ENCODE measurements around the gene AXIN1. TPM values are rescaled to one million over a fixed set of nuclear protein-coding genes. Genes with fewer than 3 reads are reported as not detected.

Gene AXIN1
- total RNA-seq, 1 donor, result 13.4 TPM

DNA sequence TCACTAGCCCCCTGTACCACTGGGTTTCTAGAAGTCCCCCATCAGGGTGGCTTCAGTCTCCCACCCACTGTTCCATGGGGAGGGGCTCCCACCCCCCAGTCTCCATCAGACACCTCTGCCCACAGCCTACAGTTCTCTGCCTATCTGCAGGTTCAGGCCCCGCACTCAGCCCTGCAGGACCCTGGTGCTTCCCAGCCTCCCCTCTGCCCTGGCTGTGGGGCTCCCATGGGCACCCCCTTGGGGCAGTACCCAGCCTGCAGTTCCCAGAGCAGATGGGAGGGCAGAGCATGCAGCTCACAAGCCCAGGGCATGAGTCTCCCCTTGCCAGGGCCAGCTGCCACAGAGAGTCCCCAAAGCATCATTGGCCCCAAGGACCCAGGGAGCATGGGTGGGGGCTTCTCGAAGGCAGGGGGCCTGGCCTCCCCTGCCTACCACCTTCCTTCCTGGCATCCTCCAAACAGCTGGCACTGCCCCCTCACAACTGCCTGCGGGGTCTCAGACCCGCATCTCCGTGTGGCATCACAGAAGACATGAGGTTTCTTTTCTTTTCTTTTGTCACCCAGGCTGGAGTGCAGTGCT is 20.6 kb upstream of the AXIN1 start:
- H3K4me3 ChIP-seq (ENCODE audit: low read depth, low read length), result no peak overlapping the region
- TF ChIP-seq, protein P1, sequence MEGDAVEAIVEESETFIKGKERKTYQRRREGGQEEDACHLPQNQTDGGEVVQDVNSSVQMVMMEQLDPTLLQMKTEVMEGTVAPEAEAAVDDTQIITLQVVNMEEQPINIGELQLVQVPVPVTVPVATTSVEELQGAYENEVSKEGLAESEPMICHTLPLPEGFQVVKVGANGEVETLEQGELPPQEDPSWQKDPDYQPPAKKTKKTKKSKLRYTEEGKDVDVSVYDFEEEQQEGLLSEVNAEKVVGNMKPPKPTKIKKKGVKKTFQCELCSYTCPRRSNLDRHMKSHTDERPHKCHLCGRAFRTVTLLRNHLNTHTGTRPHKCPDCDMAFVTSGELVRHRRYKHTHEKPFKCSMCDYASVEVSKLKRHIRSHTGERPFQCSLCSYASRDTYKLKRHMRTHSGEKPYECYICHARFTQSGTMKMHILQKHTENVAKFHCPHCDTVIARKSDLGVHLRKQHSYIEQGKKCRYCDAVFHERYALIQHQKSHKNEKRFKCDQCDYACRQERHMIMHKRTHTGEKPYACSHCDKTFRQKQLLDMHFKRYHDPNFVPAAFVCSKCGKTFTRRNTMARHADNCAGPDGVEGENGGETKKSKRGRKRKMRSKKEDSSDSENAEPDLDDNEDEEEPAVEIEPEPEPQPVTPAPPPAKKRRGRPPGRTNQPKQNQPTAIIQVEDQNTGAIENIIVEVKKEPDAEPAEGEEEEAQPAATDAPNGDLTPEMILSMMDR (IDR thresholded peaks at IDR 0.05; ENCODE audit: insufficient read depth, low read length), result no peak
- DNase-seq (ENCODE audit: low read depth), result no peak

DNA sequence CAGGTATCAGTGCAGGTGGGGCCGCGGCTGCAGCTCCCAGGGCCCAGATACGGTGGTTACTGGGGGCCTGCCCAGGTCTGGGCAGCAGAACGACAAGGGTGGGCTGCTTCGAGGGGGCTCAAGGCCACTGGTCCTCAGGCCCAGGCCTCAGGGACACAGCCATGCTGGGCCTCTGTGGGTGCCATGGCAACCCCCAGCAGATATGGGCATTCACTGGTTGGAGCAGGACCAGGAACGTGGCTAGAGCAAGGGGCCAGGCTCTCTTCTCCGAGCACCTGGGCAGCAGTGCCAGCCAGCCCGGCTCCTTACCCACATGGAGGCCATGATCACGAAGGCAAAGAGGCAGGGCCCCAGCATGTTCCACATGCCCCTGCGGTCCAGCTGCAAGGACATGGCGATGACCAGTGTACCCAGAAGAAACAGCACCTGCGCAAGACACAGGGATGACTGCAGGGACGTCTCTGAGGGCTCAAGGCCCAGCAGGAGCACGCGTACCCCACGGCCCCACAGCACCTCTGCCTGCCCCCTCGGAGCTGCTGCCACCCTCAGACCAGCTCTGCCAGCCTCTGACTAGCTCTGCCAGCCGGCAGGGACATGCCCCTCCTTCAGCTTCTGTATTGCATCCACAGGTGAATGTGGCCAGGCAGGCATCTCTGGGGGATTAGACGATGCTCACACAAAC is 19.9 kb upstream of the AXIN1 start:
- TF ChIP-seq, protein P1 (IDR thresholded peaks at IDR 0.05; ENCODE audit: insufficient read depth, low read length), result no peak
- no peak overlapping the region for H3K4me3 ChIP-seq (ENCODE audit: low read depth, low read length)
- DNase-seq (ENCODE audit: low read depth), result no peak

GRCh38 chr16:371515-372301 is 19.2 kb upstream of the AXIN1 start:
- H3K4me3 ChIP-seq (ENCODE audit: low read depth, low read length), result no peak overlapping the region
- TF ChIP-seq, protein P1 (IDR thresholded peaks at IDR 0.05; ENCODE audit: insufficient read depth, low read length), result no peak
- no peak for DNase-seq (ENCODE audit: low read depth)

DNA sequence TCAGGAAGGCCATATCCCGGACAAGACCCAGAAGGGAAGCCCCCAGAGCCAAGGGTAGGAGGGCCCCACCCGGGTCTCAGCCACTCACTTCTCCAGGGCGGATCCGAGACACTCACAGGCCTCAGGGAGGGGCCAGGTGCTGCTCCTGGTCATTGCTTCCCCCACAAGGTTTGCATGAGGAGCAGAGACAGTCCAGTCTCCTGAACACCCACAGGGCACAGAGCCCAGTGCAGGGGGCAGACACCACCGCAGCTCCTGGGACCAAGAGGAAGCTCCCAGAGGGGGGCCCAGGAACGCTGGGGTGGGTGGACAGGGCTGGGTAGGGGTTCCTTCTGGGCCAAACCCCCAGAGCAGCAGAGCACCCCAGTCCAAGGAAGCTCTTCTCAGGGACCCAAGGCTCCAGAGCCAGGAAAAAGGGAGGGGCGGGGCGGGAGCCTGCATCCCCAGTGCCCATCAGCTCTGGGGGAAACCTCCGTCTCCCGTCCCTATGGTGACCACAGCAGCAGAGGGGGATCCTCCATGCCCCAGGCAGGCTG is 18.5 kb upstream of the AXIN1 start:
- TF ChIP-seq, protein P1 (IDR thresholded peaks at IDR 0.05; ENCODE audit: insufficient read depth, low read length), result no peak
- H3K4me3 ChIP-seq (ENCODE audit: low read depth, low read length), result peak overlapping the region; percentile 6
- no peak for DNase-seq (ENCODE audit: low read depth)

GRCh38 chr16:370443-370842 is 17.9 kb upstream of the AXIN1 start, which contains the start of gene MRPL28:
MRPL28 (minus strand) TSS chr16:370538; CDS start chr16:370218, 320 bp downstream.
- TF ChIP-seq, protein P1 (IDR thresholded peaks at IDR 0.05; ENCODE audit: insufficient read depth, low read length), result no peak
- H3K4me3 ChIP-seq (ENCODE audit: low read depth, low read length), result peak within 1 kb of the TSS; percentile 59
- peak; percentile 95 for DNase-seq (ENCODE audit: low read depth)

- TF ChIP-seq, protein P1 (IDR thresholded peaks at IDR 0.05; ENCODE audit: insufficient read depth, low read length), result no peak
- DNase-seq (ENCODE audit: low read depth), result no peak
- peak overlapping the region; percentile 59 for H3K4me3 ChIP-seq (ENCODE audit: low read depth, low read length)
Measured at GRCh38 chr16:369866-370436, 17.4 kb upstream of the AXIN1 start.
